Measurements from ENCODE around the gene CDK19.

GRCh38 chr6:110760589-110760988 lies 54.7 kb downstream of the CDK19 start:
- no peak for TF ChIP-seq CTCF (IDR thresholded peaks at IDR 0.05)
- no peak for TF ChIP-seq POLR2A (IDR thresholded peaks at IDR 0.05)

Data from right lobe of liver (tissue), 4 donors.